GM12872 (cell line): ENCODE data around the gene TARBP1.

Experiments
- CTCF ChIP-seq: IDR thresholded peaks from 3 replicates; pipeline ENCODE4 v1.5.1; 2011; ENCODE audit warnings: low read depth, mild to moderate bottlenecking, low read length, moderate library complexity; ENCODE audit not compliant: insufficient read depth

Gene TARBP1

GRCh38 chr1:234429434-234429806 lies 49.6 kb downstream of the TARBP1 start:
- no peak for TF ChIP-seq CTCF

GRCh38 chr1:234427950-234428646 lies 50.9 kb downstream of the TARBP1 start:
- TF ChIP-seq CTCF: no peak

- no peak for TF ChIP-seq CTCF
These were observed 65.0 kb downstream of the TARBP1 start for GRCh38 chr1:234413990-234414389.

- TF ChIP-seq CTCF: no peak
These were observed 65.5 kb downstream of the TARBP1 start for GRCh38 chr1:234413485-234413884.

- TF ChIP-seq CTCF: no peak
These were observed 66.1 kb downstream of the TARBP1 start for GRCh38 chr1:234412830-234413229.

GRCh38 chr1:234409328-234409727 lies 69.7 kb downstream of the TARBP1 start:
- no peak for TF ChIP-seq CTCF

- no peak for TF ChIP-seq CTCF
These were observed 70.2 kb downstream of the TARBP1 start for GRCh38 chr1:234408757-234409156.
